SIG-M5 treated with dmso at 0.1 percent for 504 hours (cell line): ENCODE data around the gene FPGS.

ENCODE experiments used
- DNase-seq: peaks from one replicate; lab custom pipeline; 2025; ENCODE audit not compliant: unreplicated experiment; lab: John Stamatoyannopoulos, UW

The FPGS gene

GRCh38 chr9:127810378-127811187 lies 7.9 kb downstream of the FPGS start:
- no peak for DNase-seq

- no peak for DNase-seq
Observed at GRCh38 chr9:127812011-127812410, 9.3 kb downstream of the FPGS start.

GRCh38 chr9:127812936-127813675 lies 10.4 kb downstream of the FPGS start:
- no peak for DNase-seq

- no peak for DNase-seq
Observed at GRCh38 chr9:127813686-127814226, 11.1 kb downstream of the FPGS start.

GRCh38 chr9:127814619-127815511 lies 12.2 kb downstream of the FPGS start:
- DNase-seq: no peak

- DNase-seq: no peak
Observed at GRCh38 chr9:127815512-127816361, 13.1 kb downstream of the FPGS start.

GRCh38 chr9:127816362-127816725 lies 13.7 kb downstream of the FPGS start:
- DNase-seq: no peak

- DNase-seq: no peak
Observed at GRCh38 chr9:127816728-127817127, 14.0 kb downstream of the FPGS start.

- no peak for DNase-seq
Observed at GRCh38 chr9:127817881-127818434, 15.3 kb downstream of the FPGS start.

GRCh38 chr9:127818574-127818973 lies 15.9 kb downstream of the FPGS start:
- no peak for DNase-seq

- no peak for DNase-seq
Observed at GRCh38 chr9:127822108-127822507, 19.4 kb downstream of the FPGS start.

- DNase-seq: no peak
Observed at GRCh38 chr9:127825319-127826051, 22.8 kb downstream of the FPGS start.

- no peak for DNase-seq
Observed at GRCh38 chr9:127826253-127826913, 23.7 kb downstream of the FPGS start.

- no peak for DNase-seq
Observed at GRCh38 chr9:127828262-127829031, 25.8 kb downstream of the FPGS start.

- DNase-seq: no peak
Observed at GRCh38 chr9:127829205-127829906, 26.7 kb downstream of the FPGS start.

GRCh38 chr9:127832248-127832647 lies 29.6 kb downstream of the FPGS start:
- DNase-seq: no peak

- DNase-seq: no peak
Observed at GRCh38 chr9:127833555-127833954, 30.9 kb downstream of the FPGS start.
